ENCODE results near the gene SLC27A1. TPM values are rescaled to one million over a fixed set of nuclear protein-coding genes. Genes with fewer than 3 reads are reported as not detected.

Gene SLC27A1
- total RNA-seq, 1 donor from 2014 or later, result 64.9 TPM

GRCh38 chr19:17522988-17523872 lies 52.9 kb downstream of the SLC27A1 start:
- TF ChIP-seq CTCF (IDR thresholded peaks at IDR 0.05), result no peak
- peaks cover 15 to 18% of the 10 kb centered on the region in 2 donors for H3K36me3 ChIP-seq
- peak in 1 of 2 donors; percentile 72 for DNase-seq (ENCODE audit: low spot score in 2 of 2)
- H3K4me1 ChIP-seq, result no peaks in the 10 kb centered on the region
- peaks cover 0 to 5% of the 10 kb centered on the region in 2 donors for H3K9me3 ChIP-seq
- intact Hi-C loops (cut with DNase I), result no loop called here
- no peaks in the 10 kb centered on the region for H3K27me3 ChIP-seq
- peak overlapping the region in 1 of 2 donors; percentile 2 for H3K27ac ChIP-seq
- no peak overlapping the region for H3K4me3 ChIP-seq

- Histone ChIP-seq H3K9me3 (no peaks in the 10 kb centered on the region), H3K27ac (no peak overlapping the region), H3K4me3 (no peak overlapping the region), H3K27me3 (peaks cover 7% of the 10 kb centered on the region), H3K36me3 (peaks cover 10% of the 10 kb centered on the region in 2 donors), H3K4me1 (no peaks in the 10 kb centered on the region)
- no peak for DNase-seq (ENCODE audit: low spot score in 2 of 2)
- intact Hi-C loops (cut with DNase I), result no loop called here
- TF ChIP-seq CTCF (IDR thresholded peaks at IDR 0.05), result no peak
Measured at GRCh38 chr19:17524651-17525050, 54.3 kb downstream of the SLC27A1 start.

- no peak overlapping the region for H3K4me3 ChIP-seq
- intact Hi-C loops (cut with DNase I), result no loop called here
- TF ChIP-seq CTCF (IDR thresholded peaks at IDR 0.05), result no peak
- H3K36me3 ChIP-seq, result peaks cover 10% of the 10 kb centered on the region in 2 donors
- no peak for DNase-seq (ENCODE audit: low spot score in 2 of 2)
- H3K27ac ChIP-seq, result no peak overlapping the region
- H3K27me3 ChIP-seq, result peaks cover 7% of the 10 kb centered on the region
- no peaks in the 10 kb centered on the region for H3K9me3 ChIP-seq
- H3K4me1 ChIP-seq, result no peaks in the 10 kb centered on the region
Measured at GRCh38 chr19:17525141-17525540, 54.8 kb downstream of the SLC27A1 start.

GRCh38 chr19:17526922-17527321 lies 56.6 kb downstream of the SLC27A1 start:
- no peak overlapping the region for H3K27ac ChIP-seq
- H3K9me3 ChIP-seq, result no peaks in the 10 kb centered on the region
- intact Hi-C loops (cut with DNase I), result no loop called here
- no peak overlapping the region for H3K4me3 ChIP-seq
- no peaks in the 10 kb centered on the region for H3K36me3 ChIP-seq
- H3K4me1 ChIP-seq, result no peaks in the 10 kb centered on the region
- no peak for DNase-seq (ENCODE audit: low spot score in 2 of 2)
- no peak for TF ChIP-seq CTCF (IDR thresholded peaks at IDR 0.05)
- peaks cover 7% of the 10 kb centered on the region for H3K27me3 ChIP-seq

- TF ChIP-seq CTCF (IDR thresholded peaks at IDR 0.05), result no peak
- Histone ChIP-seq H3K36me3 (no peaks in the 10 kb centered on the region), H3K27me3 (peaks cover 7% of the 10 kb centered on the region), H3K4me1 (no peaks in the 10 kb centered on the region), H3K4me3 (no peak overlapping the region), H3K27ac (no peak overlapping the region), H3K9me3 (no peaks in the 10 kb centered on the region)
- intact Hi-C loops (cut with DNase I), result no loop called here
- no peak for DNase-seq (ENCODE audit: low spot score in 2 of 2)
Measured at GRCh38 chr19:17527326-17527725, 57.0 kb downstream of the SLC27A1 start.

All from ascending aorta (tissue), 2 donors.